GM12801 (cell line): Measurements from ENCODE around the gene PPP1R1B.

Source experiments
- TF ChIP-seq, protein P1 (sequence below): IDR thresholded peaks from one replicate; pipeline ENCODE4 v1.5.1; 2011; ENCODE audit warnings: control low read depth; ENCODE audit not compliant: insufficient read length; ENCODE audit errors: extremely low read depth

Gene PPP1R1B

DNA sequence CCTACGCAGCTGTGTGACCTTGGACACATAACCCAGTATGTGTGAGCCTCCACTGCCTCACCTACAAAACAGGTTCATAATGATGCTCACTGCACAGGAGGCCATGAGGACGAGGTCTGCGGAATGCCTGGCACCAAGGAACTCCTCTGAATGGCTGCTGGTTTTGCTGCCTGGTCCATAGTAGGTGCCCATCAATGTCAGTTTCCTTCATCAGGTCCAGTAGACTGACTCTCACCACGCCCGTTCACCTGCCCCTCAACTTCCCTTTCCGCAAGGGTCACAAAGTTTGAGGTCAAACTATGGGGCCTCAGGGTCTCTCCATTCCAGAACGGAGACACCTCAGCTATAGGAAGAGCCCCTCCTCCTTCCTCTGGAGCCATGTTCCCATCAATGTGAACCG lies 50.3 kb downstream of the PPP1R1B start:
- TF ChIP-seq, protein P1, sequence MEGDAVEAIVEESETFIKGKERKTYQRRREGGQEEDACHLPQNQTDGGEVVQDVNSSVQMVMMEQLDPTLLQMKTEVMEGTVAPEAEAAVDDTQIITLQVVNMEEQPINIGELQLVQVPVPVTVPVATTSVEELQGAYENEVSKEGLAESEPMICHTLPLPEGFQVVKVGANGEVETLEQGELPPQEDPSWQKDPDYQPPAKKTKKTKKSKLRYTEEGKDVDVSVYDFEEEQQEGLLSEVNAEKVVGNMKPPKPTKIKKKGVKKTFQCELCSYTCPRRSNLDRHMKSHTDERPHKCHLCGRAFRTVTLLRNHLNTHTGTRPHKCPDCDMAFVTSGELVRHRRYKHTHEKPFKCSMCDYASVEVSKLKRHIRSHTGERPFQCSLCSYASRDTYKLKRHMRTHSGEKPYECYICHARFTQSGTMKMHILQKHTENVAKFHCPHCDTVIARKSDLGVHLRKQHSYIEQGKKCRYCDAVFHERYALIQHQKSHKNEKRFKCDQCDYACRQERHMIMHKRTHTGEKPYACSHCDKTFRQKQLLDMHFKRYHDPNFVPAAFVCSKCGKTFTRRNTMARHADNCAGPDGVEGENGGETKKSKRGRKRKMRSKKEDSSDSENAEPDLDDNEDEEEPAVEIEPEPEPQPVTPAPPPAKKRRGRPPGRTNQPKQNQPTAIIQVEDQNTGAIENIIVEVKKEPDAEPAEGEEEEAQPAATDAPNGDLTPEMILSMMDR = no peak

DNA sequence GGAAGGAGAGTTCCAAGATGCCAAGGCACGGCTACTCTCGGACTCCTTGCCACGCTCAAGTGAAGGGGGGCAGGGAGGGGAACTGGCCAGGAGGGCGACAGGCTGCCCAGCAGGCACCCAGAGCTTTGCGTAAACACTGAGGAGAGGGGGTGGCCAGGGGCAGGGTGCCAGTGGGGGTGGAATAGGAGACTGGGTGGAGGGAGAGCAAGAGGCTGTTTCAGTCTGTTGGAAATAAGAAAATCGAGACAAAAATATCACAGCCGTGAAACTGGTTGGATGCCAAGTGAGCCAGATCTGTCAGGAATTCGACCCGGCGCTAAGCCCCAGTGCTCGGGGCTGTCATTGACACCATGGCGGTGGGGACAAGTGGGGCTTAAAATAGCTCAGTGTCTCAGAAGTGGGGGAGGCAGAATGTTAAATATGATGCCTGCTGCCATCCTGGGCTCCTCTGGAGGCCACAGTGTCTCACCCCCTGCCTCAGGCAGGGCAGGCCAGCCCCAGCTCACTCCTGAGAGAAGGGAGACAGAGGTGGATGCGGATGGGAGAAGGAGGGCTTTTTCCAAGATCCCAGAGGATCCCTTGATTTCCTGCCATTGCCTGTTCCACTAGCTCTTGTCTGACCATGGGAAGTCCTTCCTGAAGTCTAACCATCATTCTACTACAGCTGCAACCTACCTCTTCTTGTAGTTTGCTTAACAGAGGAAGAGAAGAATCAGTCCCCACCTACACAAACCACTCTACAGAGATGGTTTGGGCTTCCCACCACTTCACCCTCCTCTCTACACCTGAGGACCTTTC lies 51.0 kb downstream of the PPP1R1B start:
- TF ChIP-seq, protein P1 = no peak

DNA sequence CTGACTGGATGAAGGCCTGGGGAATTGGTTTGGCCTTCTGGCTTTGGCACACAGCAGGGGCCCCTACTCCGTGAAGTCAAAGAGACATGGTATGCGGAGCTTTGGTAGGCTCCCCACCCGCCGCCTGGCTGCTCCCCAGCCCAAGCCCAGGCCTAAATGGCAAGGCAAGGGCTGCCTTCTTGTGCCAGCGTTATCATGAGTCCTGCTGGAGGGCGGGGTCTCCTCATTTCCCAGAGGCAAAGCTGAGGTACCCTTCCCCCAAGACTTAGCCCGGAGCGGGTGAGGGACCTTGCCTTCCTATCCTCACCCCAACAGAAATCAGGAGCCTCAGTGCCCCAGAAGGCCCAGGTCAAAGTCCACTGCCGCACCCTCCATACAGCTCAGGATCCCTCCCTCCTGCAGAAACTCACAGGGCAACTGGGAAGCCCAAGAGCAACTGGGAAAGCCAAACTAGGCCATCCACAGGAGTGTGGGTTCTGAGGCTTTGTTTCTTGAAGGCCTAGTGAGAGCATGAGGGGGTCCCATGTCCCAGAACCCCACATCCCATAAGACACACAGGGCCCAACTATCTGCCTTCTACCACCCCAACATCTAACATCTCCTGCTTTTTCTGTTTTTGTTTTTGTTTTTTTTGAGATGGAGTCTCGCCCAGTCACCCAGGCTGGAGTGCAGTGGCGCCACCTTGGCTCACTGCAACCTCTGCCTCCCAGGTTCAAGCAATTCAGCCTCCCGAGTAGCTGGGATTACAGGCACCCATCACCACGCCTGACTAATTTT lies 51.8 kb downstream of the PPP1R1B start:
- TF ChIP-seq, protein P1 = no peak

DNA sequence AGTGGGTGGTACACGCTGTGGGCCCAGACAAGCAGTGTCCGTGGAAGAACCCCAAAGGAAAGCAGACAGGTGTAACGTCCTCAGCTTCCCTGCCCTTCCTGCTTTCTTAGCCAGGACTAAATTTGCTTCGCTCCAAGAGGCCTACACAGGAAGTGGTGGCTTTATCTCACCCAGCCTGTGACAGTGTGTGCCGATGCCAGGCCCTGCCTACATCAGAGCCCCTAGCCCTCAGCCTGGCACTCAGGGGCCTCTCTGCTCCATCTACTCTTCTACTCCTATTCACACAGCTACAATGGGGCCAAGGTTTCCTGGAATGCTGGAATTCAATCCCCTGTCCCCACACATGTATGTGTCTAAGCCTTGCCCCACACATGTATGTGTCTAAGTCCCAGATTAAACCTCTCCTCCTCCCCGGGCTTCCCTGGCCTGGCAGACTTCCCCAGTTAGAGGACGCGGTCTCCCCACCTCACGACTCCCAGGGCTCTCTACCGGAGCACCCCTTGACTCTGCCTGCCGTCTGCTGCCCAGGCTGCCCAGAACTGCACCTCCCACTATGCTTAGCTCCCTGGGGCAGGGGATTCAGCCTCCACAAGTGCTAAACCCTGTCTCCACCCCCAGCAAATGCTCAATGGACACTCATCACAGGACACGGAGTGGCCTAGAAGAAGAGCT lies 52.9 kb downstream of the PPP1R1B start:
- TF ChIP-seq, protein P1 = no peak

DNA sequence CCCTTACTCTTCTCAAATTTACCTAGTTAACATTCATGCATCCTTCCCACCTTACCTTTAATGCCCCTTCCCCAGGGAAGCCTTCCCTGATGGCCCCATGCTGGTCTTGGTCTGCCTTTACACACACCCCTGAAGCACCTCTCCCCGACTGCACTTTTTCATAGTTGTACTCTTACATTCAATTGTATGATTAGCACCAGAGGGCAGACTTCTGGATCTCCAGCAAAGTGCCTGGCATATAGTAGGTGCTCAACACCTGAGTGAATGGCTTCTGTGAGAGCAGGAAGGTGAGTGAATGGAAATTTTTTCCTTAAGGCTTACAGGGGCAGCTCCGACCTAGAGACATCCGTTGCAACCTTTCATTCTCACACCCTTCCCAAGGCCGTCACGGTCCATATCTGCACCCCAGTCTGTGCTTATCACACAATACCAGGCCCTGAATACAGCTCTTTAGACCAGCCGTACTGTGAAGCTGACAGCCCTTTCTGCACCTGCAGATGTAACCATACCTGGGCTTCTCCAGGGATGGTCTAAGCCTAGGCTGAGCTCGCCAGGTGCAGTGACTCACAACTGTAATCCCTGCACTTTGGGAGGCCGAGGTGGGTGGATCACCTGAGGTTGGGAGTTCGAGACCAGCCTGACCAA lies 56.7 kb downstream of the PPP1R1B start:
- TF ChIP-seq, protein P1 = no peak

DNA sequence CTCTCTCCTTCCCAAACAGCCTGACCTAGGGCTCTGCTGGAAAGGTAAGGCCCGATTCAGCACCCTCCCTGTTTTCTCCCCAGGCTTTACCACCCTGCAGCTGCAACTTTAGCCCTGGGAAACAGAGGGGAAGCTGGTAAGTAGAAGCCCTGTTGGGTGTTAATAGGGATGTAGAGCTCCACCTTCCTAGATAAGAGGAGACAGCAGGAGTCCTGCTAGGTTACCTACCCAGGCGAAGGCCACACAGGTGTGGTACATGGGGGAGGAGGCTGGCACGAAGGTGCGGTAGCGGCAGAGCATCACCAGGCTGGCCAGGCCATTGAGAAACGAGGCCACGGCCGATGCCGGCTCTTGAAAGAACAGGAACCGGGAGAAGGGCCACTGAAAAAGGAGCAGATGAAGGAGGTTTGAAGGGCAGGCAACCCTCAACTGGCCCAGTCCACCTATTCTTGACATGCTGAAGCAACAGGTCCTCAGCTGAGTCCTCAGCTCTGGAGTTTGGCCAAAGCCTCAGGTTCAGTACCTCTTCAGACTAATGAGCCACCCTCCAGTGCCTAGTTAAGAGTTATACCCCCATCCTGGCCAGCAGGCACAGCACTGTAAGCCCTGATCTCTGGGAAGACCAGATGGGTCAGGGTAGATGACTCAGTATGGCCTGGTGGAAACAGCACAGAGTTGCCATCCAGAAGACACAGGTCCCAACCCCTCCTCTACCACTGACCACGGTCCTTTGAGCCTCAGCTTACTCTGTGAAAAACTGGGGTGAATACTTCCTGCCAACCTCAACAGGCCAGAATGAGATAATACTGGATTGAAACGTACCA lies 57.8 kb downstream of the PPP1R1B start:
- TF ChIP-seq, protein P1 = no peak
